Activated CD4-positive, CD25-positive, alpha-beta regulatory T cell treated with anti-CD3 and anti-CD28 coated beads, Interleukin-2, amount 50 U/mL, for 72 hours (primary cell): ENCODE measurements around the gene PITX1.
"Not testable (repeated sequence)": the region's sequence is repeated elsewhere in the genome, so short reads cannot be mapped to it uniquely, and the experiment has no call there.

Experiments used
- DNase-seq: peaks from one replicate; pipeline ENCODE4 v3.0.0; 2021

Gene PITX1

DNA sequence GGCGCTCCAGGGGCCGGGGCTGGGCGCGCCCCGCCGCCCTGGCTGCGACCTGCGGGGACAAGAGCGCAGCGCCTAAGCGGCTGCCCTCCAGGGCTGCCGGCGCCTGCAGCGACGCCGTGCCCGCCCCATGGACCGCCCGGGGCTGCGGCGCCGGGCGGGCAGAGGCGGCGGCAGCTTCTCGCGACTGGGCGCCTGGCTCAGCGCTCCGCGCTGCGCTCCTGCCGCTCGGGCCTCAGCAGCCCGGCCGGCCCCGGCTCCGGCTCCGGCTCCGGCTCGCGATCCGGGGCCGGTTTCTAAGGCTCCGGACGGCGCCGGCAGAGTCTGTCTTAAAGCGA, at the start of gene PITX1:
Gene PITX1, minus strand, starts transcription at position 328 of the 335 bp plus-strand sequence. CDS start 347 bp downstream, outside the sequence.
- DNase-seq, result no peak

DNA sequence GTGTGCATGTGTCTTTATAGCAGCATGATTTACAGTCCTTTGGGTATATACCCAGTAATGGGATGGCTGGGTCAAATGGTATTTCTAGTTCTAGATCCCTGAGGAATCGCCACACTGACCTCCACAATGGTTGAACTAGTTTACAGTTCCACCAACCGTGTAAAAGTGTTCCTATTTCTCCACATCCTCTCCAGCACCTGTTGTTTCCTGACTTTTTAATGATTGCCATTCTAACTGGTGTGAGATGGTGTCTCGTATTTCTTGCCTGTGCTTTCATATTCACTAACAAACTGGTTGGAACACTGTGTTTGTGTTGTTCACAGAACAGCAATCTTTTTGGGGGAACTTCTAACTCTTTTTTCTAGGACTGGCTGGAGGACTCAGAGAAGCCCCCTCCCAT, 49.3 kb upstream of the PITX1 start:
- not testable (repeated sequence) for DNase-seq

DNA sequence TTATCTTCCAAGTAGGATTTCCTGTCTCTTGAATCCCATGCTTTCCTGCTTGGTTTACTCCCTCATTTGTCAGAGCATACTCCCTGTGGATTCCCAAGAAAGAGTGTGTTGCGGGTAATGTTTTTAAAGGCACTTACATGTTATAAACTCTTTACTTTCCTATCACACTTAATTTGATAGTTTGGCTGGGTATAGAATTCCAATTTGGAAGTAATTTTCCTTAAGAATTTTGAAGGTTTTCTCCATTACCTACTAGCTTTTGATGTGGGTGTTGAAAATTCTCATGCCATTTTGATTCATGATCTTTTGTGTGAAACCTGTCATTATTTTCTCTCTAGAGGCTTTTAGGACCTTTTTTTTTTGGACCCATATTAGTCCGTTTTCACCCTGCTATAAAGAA, 47.2 kb upstream of the PITX1 start:
- DNase-seq, result no peak

DNA sequence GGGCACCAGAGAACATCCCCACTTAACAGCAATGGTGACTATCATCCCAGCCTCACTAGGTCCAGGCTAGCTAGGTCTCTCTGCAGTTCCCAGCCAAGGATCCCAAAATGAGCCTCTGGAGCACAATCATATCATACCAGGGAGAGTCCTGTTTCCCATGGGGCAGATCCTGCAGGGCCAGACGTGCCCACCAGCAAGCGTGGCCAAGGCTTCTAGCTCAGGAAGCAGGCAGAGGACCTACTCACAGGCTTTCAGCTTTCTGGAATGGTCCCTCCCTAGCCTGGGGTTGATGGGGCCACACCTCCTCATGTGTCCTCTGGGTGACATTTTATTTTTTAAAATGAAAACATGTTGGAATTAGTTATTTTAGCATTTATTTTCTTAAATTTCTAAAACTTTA, 45.7 kb upstream of the PITX1 start:
- DNase-seq, result no peak

DNA sequence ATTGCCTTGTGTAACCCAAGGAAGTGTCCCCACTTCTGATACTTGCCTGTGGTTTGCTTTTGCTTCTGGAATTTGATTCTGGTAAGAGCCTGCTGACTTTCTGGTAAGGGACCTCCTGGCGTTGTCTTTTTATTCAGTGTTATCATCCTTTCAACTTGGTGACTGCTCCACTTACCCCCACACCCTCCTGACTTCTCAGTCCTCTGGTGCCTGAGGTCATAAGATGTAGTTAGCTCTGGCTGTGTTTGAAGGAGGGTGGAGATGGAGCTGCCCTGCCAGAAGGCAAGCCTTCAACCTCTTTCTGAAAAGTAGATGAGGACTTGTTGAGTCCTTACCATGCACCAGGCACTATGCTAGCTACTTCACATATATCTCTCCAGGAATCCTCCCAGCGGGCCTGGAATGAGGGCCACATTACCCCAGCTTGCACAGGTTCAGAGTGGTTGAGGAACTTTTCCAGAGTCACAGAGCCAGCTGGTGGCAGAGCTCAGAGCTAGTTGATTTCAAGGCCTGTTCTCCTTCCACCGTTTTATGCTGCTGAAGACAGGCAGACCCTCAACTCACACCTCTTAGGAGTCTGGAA, 45.2 kb upstream of the PITX1 start:
- DNase-seq, result no peak

DNA sequence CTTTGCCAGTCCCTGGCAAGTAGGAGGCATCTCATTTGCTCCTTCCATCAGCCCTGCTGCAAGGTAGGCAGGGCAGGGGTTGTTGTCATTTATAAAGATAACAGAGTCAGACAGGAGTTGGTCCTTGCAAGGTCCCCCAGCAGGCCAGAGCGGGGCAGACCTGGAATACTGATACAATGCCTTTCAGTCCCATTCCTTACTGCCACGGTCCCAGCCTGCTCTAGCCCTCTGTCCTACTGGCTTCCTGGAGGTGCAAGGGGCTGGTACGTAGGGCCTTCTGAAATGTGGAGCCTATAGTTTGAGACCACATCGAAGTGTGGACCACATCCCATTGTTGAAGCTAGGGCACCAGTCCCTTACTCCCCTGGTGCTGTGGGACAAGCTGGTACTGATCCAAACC, 42.8 kb upstream of the PITX1 start:
- no peak for DNase-seq

DNA sequence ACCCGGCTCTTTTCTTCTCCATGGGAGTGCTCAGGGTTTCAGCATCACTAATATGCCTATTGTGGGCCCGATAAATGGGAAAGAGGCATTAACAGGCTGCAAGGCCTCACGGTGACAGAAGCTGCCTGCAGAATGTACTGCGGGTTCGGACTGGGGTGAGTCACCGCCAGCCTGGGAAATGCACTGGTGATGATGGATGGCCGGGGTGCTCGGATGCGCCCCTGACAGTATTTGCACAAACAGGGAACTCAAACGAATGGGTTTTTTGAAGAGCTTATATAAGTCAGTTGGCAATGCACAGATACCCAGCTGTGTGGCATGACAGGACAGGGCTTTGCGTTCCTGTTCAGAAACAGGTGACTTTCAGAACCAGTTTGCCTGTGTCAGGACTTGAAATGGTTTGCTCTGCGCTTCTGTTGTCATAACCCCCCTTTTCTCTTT, 42.0 kb upstream of the PITX1 start:
- DNase-seq, result no peak

DNA sequence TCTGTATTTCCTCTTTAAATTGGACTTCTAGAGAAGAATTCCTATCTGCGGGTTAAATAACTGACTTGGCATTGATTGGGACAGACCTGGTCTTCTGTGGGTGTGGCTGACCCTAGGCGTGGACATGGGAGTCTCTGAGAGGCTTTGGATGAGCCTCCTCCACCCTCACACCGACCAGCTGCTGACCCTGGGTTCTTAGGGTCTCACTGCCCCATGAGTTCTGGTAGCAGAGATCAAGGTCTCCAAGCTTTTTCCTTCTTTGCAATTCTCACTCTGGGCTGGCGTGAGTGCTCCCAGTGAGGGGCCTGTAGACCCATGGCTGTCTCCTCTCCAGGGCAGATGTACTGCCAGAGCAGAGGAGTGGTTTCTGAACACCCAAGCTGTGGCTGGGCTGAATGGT, 41.6 kb upstream of the PITX1 start:
- no peak for DNase-seq

DNA sequence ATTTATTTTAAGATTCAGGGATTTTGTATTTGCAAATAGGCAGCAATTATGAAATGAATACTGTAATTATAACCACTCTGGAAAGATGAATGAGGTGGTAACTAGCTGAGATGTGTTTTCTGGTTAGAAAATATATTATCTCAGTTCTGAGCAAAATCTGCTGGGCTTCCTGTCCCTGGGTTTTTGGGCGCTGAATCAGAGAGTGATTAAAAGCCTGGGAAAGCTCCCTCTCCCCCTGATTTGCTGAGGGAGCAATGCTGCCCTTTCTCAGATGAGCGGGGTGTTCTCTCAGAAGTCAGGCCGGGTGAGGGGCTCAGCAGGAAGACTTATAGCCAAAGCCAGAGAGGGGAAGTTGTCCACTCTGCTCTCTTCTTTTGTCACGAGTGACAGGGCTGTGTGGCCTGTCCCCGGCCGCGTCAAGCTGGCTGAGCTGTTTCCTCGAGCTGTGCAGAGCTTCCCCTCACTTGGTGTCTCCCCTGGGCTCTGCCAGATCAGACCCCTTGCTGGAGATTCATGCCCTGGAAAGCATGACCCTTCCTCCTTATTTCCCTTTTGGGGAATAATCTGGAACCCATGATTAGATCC, 39.8 kb upstream of the PITX1 start:
- no peak for DNase-seq

DNA sequence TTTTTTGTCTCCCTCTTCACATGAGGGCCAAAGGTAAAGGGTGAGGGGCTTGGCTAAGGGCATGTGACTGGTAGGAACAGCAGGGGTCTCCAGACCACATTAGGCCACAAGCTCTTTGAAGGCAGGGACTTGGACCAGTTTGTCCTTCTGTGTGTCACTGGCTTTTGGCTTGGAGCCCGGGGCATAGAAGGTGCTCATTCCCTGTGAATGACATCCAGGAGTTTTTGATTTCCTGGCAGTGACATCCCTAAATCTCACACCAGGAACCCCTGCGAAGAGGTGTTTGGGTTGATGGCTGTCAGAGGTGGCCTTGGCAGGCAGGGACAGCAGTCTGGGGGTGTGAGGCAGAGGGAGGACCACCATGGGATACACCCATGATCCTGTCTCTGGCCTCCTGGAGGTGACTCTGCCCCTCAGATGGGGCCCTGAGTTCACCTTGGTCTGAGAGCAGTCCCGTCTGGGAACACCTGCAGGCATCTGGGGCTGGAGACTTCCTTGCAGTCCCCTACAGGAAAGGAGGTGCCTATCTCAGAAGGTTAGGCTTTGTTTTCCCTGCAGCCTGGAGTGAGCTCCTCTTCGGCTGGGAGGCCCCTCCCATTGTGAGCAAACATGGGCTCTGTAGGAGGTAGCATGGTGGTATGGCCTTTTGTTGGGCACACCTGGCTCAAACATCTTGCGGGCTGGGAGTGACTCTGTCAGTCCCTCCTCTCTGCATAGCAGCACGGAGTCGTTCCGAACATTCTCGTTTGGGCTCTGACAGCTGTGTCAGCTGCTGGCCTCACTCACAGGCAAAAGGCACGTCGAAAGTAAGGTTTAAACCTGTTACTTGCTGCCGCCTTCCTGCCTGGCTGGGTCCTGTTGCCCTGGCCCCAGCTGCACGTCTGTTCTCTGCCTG, 38.6 kb upstream of the PITX1 start:
- no peak for DNase-seq

DNA sequence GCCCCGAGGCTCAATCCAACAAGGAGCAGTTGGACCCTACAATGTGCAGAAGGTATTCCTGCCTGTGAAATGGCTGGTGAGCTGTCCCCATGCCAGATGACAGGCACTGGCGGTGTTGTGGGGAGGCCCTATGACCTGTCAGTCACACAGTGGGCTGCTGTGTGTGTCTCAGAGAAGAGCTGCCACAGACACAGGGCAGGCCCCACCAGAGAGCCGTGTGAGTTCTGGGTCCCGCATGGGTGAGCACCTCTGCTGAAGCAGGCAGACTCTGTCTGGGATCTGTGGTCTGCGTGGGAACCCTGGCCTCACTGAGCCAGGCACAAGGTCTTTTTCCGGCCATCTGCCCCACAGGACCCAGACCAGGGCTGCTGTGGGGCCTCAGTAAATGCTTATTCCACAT, 37.3 kb upstream of the PITX1 start:
- no peak for DNase-seq

DNA sequence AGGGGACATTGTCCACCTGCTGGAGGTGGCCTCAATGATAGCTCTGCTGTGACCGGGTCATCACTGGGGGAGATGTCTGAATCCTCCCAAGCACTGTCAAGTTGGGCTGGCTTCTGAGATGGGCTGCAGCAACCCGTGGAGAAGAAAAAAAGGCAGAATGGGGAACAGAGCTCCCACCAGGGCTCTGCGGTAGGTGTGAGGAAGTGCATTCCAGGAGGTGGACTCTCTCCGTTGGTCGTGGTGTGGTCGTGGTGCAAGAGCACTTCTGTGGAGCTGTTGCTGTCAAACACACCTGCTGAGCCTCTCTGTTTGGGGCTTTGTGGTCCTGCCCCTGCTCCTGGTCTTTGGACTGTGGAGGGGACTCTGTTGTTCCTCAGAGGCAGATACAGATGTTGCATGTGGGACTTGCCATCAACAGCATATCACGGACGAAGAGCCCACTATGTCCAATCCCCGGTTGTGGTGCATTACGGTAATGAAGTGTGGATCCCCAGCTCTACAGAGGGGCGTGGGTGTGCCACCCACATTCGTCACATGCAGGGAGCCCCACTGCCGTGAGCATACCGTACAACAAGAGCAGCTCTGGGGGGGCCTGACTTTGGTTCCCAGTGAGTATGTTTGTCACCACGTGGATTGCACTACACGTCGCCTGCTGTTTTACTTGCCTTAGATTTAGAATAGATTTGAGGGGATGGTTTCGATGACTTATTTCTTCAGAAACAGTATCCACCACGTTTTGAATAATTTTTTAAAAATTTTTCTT, 36.0 kb upstream of the PITX1 start:
- no peak for DNase-seq

DNA sequence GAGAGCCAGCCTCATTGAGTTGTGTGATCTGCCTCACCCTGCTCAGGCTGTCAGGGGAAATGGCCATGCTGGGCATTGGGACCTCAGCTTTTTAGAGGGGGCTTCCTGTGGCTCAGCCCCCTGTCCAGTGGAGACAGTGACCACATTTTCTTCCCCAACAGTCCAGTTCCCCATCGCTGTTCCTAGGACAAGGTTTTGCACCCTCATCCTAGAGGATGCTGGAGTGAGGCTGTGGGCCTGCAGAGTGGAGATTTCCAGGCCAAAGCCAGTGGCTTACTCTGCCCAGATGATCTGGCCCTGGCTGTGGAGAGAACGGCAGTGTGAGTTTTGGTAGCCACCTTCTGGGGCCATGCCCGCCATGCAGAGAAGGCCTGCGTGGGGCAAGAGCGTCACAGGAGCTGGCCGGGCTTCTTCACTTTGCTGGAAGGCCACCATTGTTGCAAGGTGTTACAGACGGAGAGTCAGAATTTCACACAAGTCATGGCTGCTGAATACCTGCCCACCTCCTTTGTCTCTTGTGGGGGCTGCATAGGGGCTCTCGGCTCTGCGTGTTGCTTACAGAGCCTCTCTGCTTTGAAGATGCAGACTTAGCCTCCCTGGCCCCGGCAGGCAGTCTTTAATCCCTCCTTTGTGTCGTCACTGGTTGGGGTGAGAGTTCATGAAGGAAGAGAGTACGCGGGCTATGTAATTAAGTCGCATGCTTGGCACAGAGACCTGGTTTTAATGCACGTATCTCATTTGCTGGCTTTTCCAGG, 35.2 kb upstream of the PITX1 start:
- DNase-seq, result peak; percentile 13

DNA sequence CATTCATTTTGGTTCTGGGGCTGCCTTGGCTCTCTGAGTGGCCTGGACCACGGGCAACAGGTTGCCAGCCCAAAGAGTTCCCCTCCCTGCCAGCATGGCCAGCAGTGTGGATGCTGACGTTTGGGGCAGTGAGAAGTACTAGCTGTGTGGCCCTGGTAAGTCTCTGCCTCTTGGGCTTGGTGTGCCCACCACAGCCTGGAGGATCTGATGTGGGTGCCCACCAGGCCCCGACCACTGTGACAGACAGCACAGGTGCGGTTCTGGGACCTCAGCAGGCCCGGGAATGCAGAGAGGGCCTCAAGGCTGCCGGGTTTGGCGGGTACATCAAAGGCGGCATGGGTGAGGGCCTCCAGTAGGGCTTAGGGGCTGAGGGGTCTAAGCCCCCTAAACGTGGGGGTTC, 33.6 kb upstream of the PITX1 start:
- no peak for DNase-seq

DNA sequence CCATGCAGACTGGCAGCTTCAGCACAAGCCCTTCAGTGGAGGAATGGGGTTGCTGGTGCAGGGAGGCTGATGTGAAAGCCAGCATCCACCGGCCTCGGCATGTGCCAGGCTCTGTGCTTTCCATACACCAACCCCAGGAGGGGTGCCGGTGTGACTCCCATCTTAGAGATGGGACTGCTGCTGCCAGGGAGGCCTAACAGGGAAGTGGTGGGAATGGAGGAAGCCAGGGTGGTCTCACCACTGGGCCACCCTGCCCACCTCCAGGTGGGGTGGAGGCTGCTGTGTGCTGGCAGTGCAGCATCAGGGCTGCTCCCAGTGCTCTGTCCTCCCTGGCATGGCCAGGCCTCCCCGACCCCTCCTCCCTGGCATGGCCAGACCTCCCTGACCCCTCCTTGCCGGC, 32.8 kb upstream of the PITX1 start:
- no peak for DNase-seq

DNA sequence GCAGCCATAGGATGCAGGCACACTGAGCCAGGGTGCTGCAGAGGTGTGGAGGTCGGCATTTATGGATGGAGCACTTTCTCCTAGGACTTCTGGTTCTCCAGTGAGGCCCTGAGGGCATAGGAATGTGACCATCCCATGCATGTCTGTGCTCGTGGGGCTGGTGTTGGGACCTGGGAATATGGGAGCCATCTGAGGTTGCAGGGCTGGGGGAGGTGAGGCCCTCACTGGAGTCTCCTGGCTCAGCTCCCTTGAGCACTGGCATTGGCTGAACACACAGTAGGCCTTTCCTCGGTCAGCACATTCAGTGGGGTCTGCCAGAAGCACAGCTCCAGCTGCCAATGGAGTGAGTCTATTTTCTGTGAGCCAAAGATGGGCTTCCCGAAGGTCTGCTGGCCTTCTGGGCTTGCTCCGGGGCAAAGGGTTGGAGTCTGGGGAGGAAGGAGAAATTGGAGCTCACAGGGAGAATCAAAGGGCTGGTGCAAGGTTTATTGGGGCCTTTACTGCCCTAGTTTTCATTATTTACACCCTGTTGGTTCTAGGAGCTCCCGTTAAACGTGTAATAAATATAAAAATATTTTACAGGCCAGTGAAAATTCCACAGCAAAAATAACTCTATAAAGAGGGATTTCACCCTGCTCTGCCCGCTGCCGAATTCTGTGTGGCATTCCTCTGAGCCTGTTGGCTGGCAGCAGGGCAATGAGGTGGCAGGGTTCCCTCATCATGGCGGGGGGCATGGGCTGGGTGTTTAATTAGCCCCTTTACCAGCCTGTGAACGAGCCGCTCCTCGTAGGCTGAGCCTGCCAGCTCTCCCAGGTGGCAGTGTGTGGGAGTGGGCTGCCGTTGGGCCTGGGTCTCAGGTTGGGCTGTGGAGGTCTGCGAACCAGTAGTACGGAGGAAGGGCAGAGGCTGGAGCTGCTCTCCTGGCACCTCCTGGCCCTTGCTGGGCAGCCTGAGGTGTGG, 31.6 kb upstream of the PITX1 start:
- no peak for DNase-seq

DNA sequence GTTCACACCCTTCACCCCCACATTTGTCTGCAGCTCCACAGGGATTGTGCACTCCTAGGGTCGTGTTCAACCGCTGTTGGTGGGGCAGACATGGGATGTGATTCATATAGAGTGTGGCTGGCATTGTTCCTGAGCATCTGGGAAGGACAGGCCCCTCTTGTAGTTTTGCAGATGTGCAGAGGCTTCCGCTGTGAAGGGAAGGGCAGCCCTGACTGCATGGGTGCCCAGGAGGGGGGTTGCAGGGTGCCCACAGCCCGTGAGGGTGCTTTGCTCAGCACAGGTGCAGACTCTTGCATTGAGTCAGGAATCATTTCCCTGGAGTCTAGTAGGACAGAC, 30.2 kb upstream of the PITX1 start:
- no peak for DNase-seq

DNA sequence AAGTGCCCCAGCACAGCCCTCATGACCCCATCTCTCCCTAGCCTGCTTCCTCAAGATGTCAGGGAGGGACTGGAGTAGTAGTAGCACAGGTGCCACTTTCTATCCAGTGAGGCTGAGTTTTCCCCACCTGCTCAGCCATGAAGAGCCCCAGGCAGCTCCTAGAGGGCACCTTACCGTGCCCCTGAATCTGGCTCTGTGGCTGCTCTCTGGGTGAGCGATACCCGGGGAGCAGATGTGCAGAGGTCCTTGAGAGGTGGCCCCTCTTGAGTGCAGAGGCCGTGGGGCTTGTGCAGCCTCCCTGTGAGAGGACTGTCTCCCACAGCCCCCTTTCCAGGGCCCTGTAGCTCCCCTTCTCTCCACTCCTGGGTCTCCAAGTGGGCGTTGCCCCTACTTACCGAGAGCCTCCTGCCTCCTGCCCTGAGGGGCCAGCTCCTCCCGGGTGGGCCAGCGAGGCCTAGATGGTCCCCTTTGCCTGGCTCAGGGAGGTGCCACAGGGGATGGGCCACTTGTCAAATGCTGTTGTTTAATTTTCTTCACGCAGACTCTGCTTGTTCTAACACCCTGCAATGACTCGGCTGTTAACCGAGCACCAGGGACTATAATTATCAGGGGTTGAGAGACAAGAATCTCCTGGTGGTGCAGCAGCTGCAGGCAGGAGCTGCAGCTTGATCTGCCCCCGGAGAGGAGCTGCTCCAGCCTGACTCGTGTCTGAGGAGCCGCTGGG, 29.6 kb upstream of the PITX1 start:
- no peak for DNase-seq

DNA sequence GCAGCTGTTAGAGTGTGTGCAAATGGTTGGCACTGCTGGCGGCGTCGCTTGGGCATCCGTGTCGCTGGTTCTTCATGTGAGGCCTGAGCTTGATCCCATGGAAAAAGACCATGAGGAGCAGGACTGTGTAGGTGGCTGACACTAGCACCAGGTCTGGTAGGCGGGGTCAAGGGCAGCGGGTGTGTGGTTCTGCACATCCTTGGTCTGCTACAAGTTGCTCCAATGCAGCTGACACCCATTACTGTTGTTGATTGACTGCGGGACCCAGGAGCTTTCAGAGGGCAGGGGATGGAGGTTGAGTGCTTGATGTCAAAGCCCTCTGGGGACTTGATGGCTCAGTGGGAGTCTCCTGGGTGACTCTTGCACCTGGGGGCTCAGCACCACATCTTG, 29.0 kb upstream of the PITX1 start:
- no peak for DNase-seq

DNA sequence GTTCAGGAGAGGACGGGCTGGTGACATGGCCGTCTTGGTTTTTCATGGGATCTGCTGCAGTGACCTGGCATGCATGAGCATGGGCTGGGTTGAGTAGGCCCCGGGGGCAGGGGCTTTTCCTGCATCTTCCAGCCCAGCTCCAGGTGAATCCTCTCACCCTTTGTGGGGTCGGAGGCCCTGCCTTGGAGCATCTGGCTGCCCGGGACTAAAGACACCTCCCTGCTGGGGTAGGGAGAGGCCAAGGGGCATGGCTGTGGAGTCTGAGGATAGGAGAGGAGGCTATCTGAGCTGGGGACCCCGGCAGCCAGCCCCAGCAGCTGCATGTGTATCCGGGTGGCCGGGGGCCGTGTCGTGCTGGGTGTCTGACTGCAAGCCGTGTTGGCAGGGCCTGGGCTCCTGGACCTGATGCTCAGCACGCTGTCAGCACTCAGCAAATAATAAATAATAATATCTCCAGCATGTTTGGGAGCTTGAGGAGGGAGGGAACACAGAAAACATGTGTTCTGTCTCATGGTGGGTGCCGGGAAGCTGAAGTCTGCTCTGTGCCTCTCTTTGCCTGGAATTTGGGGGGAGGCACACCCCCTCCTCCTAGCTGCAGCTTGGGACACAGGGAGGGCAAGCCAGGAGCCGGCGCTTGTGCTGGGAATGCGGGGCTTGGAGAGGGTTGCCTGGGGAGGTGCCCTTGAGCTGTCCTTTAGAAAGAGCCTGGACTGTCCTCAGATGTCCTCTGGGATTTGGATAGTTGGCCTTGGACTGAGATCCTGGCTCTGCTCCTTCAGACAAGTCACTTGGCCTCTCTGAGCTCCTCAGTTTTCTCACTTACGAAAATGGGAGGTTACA, 28.4 kb upstream of the PITX1 start:
- DNase-seq, result no peak
